RWPE2 (cell line): ENCODE data around the gene CNPPD1.

Source experiments
- ATAC-seq: fragments of 200-7000 bp; cut with Tn5 transposase; 3 replicates; pipeline ENCODE4 v1.9.1; 2021; ENCODE audit warnings: low read depth
- DNase-seq: peaks from one replicate; pipeline ENCODE4 v3.0.0-alpha.2; 2020; ENCODE audit warnings: low spot score
- H3K27ac ChIP-seq: fragments of 450-650 bp; 2 replicates; pipeline ENCODE4 v1.5.1; 2017; ENCODE audit warnings: mild to moderate bottlenecking; ENCODE audit not compliant: poor library complexity, severe bottlenecking
- H3K27me3 ChIP-seq: fragments of 250-450 bp; sonication (Bioruptor Pico); 2 replicates; pipeline ENCODE4 v1.5.1; 2021; ENCODE audit warnings: mild to moderate bottlenecking, moderate library complexity; ENCODE audit not compliant: insufficient read depth, poor library complexity, severe bottlenecking
- H3K36me3 ChIP-seq: fragments of 250-450 bp; sonication (Bioruptor Pico); 2 replicates; pipeline ENCODE4 v1.5.1; 2020; ENCODE audit warnings: low read depth, mild to moderate bottlenecking, moderate library complexity
- H3K4me1 ChIP-seq: fragments of 250-450 bp; sonication (Bioruptor Pico); 2 replicates; pipeline ENCODE4 v1.5.1; 2021; ENCODE audit warnings: mild to moderate bottlenecking, moderate library complexity; ENCODE audit not compliant: insufficient read depth, poor library complexity, severe bottlenecking
- H3K4me3 ChIP-seq: fragments of 250-450 bp; sonication (Bioruptor Pico); 2 replicates; pipeline ENCODE4 v1.5.1; 2021; ENCODE audit warnings: mild to moderate bottlenecking, moderate library complexity; ENCODE audit not compliant: severe bottlenecking
- H3K9me3 ChIP-seq: fragments of 250-450 bp; sonication (Bioruptor Pico); 2 replicates; pipeline ENCODE4 v1.5.1; 2021; ENCODE audit warnings: mild to moderate bottlenecking, moderate library complexity; ENCODE audit not compliant: severe bottlenecking
- CTCF ChIP-seq: fragments of 450-650 bp; IDR thresholded peaks from one replicate; pipeline ENCODE4 v1.5.1; 2017; ENCODE audit warnings: mild to moderate bottlenecking, moderate library complexity; ENCODE audit not compliant: poor library complexity, severe bottlenecking

The CNPPD1 gene

GRCh38 chr2:219178377-219179175 lies 1.9 kb upstream of the CNPPD1 start:
- peak; percentile 1; the same call in 1 of the 3 replicates for ATAC-seq

GRCh38 chr2:219177552-219178376 lies 1.0 kb upstream of the CNPPD1 start, which contains the start of gene RETREG2:
Gene RETREG2 (plus strand): TSS chr2:219178275. CDS start chr2:219178353, 78 bp downstream.
- Histone ChIP-seq H3K4me3 (peak within 1 kb of the TSS; percentile 81), H3K9me3 (no peaks in the 10 kb centered on the region), H3K36me3 (peaks cover 36% of the 10 kb centered on the region), H3K27me3 (no peaks in the 10 kb centered on the region), H3K27ac (peak within 1 kb of the TSS; percentile 91), H3K4me1 (no peaks in the 10 kb centered on the region)
- peak; percentile 54 for TF ChIP-seq CTCF
- ATAC-seq = peak; percentile 73
- DNase-seq = peak; percentile 90

More at GRCh38 chr2:219178377-219179175, 1.9 kb upstream of the CNPPD1 start:
- Histone ChIP-seq H3K9me3 (no peaks in the 10 kb centered on the region), H3K36me3 (peaks cover 43% of the 10 kb centered on the region), H3K4me3 (peak overlapping the region; percentile 81), H3K4me1 (no peaks in the 10 kb centered on the region), H3K27ac (peak overlapping the region; percentile 91), H3K27me3 (no peaks in the 10 kb centered on the region)
- no peak for DNase-seq
- TF ChIP-seq CTCF = peak; percentile 35

GRCh38 chr2:219175928-219176817 lies 552 bp downstream of the CNPPD1 start:
- DNase-seq = no peak
- H3K27me3 ChIP-seq = no peaks in the 10 kb centered on the region
- H3K9me3 ChIP-seq = no peaks in the 10 kb centered on the region
- peak; percentile 56 for ATAC-seq
- H3K4me1 ChIP-seq = no peaks in the 10 kb centered on the region
- peak overlapping the region; percentile 91 for H3K27ac ChIP-seq
- H3K36me3 ChIP-seq = peaks cover 42% of the 10 kb centered on the region
- peak overlapping the region; percentile 81 for H3K4me3 ChIP-seq
- no peak for TF ChIP-seq CTCF

GRCh38 chr2:219175486-219175885 lies 1.2 kb downstream of the CNPPD1 start:
- no peaks in the 10 kb centered on the region for H3K27me3 ChIP-seq

More at GRCh38 chr2:219175486-219175885, 1.2 kb downstream of the CNPPD1 start:
- no peak for DNase-seq
- Histone ChIP-seq H3K4me1 (no peaks in the 10 kb centered on the region), H3K36me3 (peaks cover 40% of the 10 kb centered on the region), H3K4me3 (no peak overlapping the region), H3K9me3 (no peaks in the 10 kb centered on the region), H3K27ac (peak overlapping the region; percentile 91)
- no peak for ATAC-seq
- TF ChIP-seq CTCF = no peak
